Trophoblast cell (in vitro differentiated cells and primary cell): ENCODE data around the gene ZNF132.

Experiments used
- DNase-seq, 2 donors: peaks; one replicate each; pipeline ENCODE4 v3.0.0-alpha.2; 2016
- H2AFZ ChIP-seq: 2 replicates; pipeline ENCODE4 v1.6.1; 2013; ENCODE audit warnings: low read length, moderate library complexity, mild to moderate bottlenecking; ENCODE audit not compliant: insufficient read depth, poor library complexity
- H2AK5ac ChIP-seq: 2 replicates; pipeline ENCODE4 v1.6.1; 2013; ENCODE audit warnings: mild to moderate bottlenecking, low read length
- H2BK120ac ChIP-seq: 2 replicates; pipeline ENCODE4 v1.6.1; 2013; ENCODE audit warnings: low read length, mild to moderate bottlenecking, moderate library complexity; ENCODE audit not compliant: insufficient read depth, poor library complexity
- H2BK12ac ChIP-seq: 2 replicates; pipeline ENCODE4 v1.6.1; 2013; ENCODE audit warnings: mild to moderate bottlenecking, low read length, moderate library complexity
- H2BK5ac ChIP-seq: 2 replicates; pipeline ENCODE4 v1.6.1; 2013; ENCODE audit warnings: low read length, low read depth, moderate library complexity, mild to moderate bottlenecking; ENCODE audit not compliant: poor library complexity
- H3K14ac ChIP-seq: 2 replicates; pipeline ENCODE4 v1.6.1; 2013; ENCODE audit warnings: mild to moderate bottlenecking, low read length
- H3K18ac ChIP-seq: 2 replicates; pipeline ENCODE4 v1.6.1; 2013; ENCODE audit warnings: mild to moderate bottlenecking, low read length
- H3K23ac ChIP-seq: 2 replicates; pipeline ENCODE4 v1.6.1; 2013; ENCODE audit warnings: low read length
- H3K27ac ChIP-seq: 2 replicates; pipeline ENCODE4 v1.5.1; 2013; ENCODE audit warnings: low read depth, mild to moderate bottlenecking, inconsistent platforms, low read length, moderate library complexity
- H3K27me3 ChIP-seq: 2 replicates; pipeline ENCODE4 v1.6.1; 2013; ENCODE audit warnings: inconsistent platforms, mild to moderate bottlenecking, low read length, moderate library complexity; ENCODE audit not compliant: insufficient read depth
- H3K36me3 ChIP-seq, 2 experiments: 1 replicate in 1 of 2; 2 replicates in 1 of 2; pipeline ENCODE4 v1.6.1; 2013; ENCODE audit warnings: low read length in 2 of 2, mild to moderate bottlenecking in 2 of 2, moderate library complexity in 1 of 2; ENCODE audit not compliant: insufficient read depth in 2 of 2, control insufficient read depth in 1 of 2
- H3K4ac ChIP-seq: 2 replicates; pipeline ENCODE4 v1.6.1; 2013; ENCODE audit warnings: low read depth, mild to moderate bottlenecking, low read length, moderate library complexity
- H3K4me1 ChIP-seq, 2 experiments: 1 replicate in 1 of 2; 2 replicates in 1 of 2; pipeline ENCODE4 v1.6.1; 2013; ENCODE audit warnings: low read length in 2 of 2, mild to moderate bottlenecking in 2 of 2, moderate library complexity in 1 of 2; ENCODE audit not compliant: insufficient read depth in 2 of 2, control insufficient read depth in 1 of 2
- H3K4me2 ChIP-seq: 2 replicates; pipeline ENCODE4 v1.6.1; 2013; ENCODE audit warnings: inconsistent platforms, mild to moderate bottlenecking, low read length, moderate library complexity
- H3K4me3 ChIP-seq: 2 replicates; pipeline ENCODE4 v1.5.1; 2013; ENCODE audit warnings: mild to moderate bottlenecking, low read depth, low read length, inconsistent platforms
- H3K79me1 ChIP-seq: one replicate; pipeline ENCODE4 v1.6.1; 2013; ENCODE audit warnings: low read length
- H3K79me2 ChIP-seq: 2 replicates; pipeline ENCODE4 v1.6.1; 2013; ENCODE audit warnings: low read length, mild to moderate bottlenecking; ENCODE audit not compliant: control insufficient read depth, insufficient read depth, poor library complexity
- H3K9ac ChIP-seq: 2 replicates; pipeline ENCODE4 v1.6.1; 2013; ENCODE audit warnings: mild to moderate bottlenecking, low read length
- H3K9me3 ChIP-seq: 2 replicates; pipeline ENCODE4 v1.6.1; 2013; ENCODE audit warnings: low read depth, mild to moderate bottlenecking, control low read depth, inconsistent platforms, low read length; ENCODE audit not compliant: insufficient read depth
- H4K12ac ChIP-seq: 2 replicates; pipeline ENCODE4 v1.6.1; 2013; ENCODE audit warnings: low read depth, mild to moderate bottlenecking, low read length, moderate library complexity
- H4K8ac ChIP-seq: 2 replicates; pipeline ENCODE4 v1.6.1; 2013; ENCODE audit warnings: low read depth, mild to moderate bottlenecking, low read length, moderate library complexity
- H4K91ac ChIP-seq: one replicate; pipeline ENCODE4 v1.6.1; 2013; ENCODE audit warnings: low read depth, mild to moderate bottlenecking, low read length, moderate library complexity
- WGBS: extraction: QIAGEN DNeasy Blood & Tissue Kit; methylation state at CpG from one replicate; pipeline ENCODE4 v1.1.7; 2013; ENCODE audit warnings: missing lambda C conversion rate; ENCODE audit not compliant: insufficient read length, insufficient coverage; ENCODE audit errors: extremely low coverage; 5-methylcytosine and 5-hydroxymethylcytosine counted together

Gene ZNF132

GRCh38 chr19:58480831-58481230, 40.9 kb upstream of the ZNF132 start:
- H3K79me2 ChIP-seq: peaks cover 3% of the 10 kb centered on the region
- H3K36me3 ChIP-seq: peaks cover 13 to 15% of the 10 kb centered on the region in 2 experiments
- H3K4me2 ChIP-seq: no peak overlapping the region
- H3K14ac ChIP-seq: no peak overlapping the region
- no peak overlapping the region for H3K18ac ChIP-seq
- whole genome bisulfite sequencing: no CpG with 5 or more reads among the region's 2 CpGs
- no peaks in the 10 kb centered on the region for H3K9me3 ChIP-seq
- no peaks in the 10 kb centered on the region for H3K27me3 ChIP-seq
- peaks cover 5 to 7% of the 10 kb centered on the region in 2 experiments for H3K4me1 ChIP-seq
- H2AK5ac ChIP-seq: no peak overlapping the region
- H4K12ac ChIP-seq: no peak overlapping the region
- H3K4ac ChIP-seq: no peak overlapping the region
- no peak overlapping the region for H4K8ac ChIP-seq
- no peak overlapping the region for H3K4me3 ChIP-seq
- no peak overlapping the region for H3K9ac ChIP-seq
- H3K27ac ChIP-seq: no peak overlapping the region
- no peak overlapping the region for H2BK5ac ChIP-seq
- no peak for DNase-seq
- no peak overlapping the region for H2BK120ac ChIP-seq
- no peak overlapping the region for H2AFZ ChIP-seq
- no peak overlapping the region for H4K91ac ChIP-seq
- peaks cover 7% of the 10 kb centered on the region for H3K79me1 ChIP-seq
- H3K23ac ChIP-seq: no peak overlapping the region
- H2BK12ac ChIP-seq: no peak overlapping the region

GRCh38 chr19:58480481-58480830, 40.5 kb upstream of the ZNF132 start:
- Histone ChIP-seq H3K27ac (no peak overlapping the region), H3K18ac (no peak overlapping the region), H4K91ac (no peak overlapping the region), H2BK12ac (no peak overlapping the region), H2AK5ac (no peak overlapping the region), H3K4me1 (peaks cover 5 to 7% of the 10 kb centered on the region in 2 experiments), H3K36me3 (peaks cover 13 to 15% of the 10 kb centered on the region in 2 experiments), H4K12ac (no peak overlapping the region), H2BK5ac (no peak overlapping the region), H2BK120ac (no peak overlapping the region), H3K27me3 (no peaks in the 10 kb centered on the region), H2AFZ (no peak overlapping the region), H3K4me2 (no peak overlapping the region), H3K4me3 (no peak overlapping the region), H4K8ac (no peak overlapping the region), H3K9me3 (no peaks in the 10 kb centered on the region), H3K23ac (no peak overlapping the region), H3K14ac (no peak overlapping the region), H3K79me1 (peaks cover 9% of the 10 kb centered on the region), H3K79me2 (peaks cover 3% of the 10 kb centered on the region), H3K9ac (no peak overlapping the region), H3K4ac (no peak overlapping the region)
- no peak for DNase-seq
- no CpG with 5 or more reads among the region's 20 CpGs for WGBS

DNA sequence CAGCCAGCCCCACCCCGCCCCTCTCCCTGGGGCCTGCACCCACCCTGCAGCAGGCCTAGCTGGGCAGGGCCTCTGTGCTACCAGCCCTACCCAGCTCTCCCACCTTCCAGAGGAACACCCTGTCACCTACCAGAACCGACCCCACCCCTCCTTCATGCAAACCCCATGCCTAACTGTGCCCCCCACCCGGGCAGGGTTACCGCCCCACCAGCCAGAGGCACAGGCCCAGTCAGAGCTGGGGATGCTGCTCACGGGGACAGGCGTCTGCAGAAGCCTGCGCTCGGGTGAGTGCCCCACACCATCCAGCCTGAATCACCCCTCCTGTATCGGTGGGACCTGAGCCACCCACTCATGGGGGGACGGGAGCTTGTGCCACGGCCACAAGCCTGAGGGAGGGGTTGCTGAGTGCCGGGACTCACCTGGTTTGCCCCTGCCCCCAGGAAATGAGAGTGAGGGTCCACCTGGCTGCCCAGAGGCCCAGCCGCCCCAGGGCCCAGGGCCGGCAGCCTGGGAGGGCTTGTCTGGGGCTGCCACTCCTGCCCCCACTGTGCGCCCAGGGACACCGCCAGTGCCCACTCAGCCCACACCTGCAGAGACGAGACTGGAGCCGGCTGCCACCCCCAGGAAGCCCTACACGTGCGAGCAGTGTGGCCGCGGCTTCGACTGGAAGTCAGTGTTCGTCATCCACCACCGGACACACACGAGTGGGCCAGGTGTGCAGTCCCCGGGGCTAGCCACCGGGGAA, 40.0 kb upstream of the ZNF132 start:
- Histone ChIP-seq H3K4me2 (no peak overlapping the region), H3K4me3 (no peak overlapping the region)

GRCh38 chr19:58479303-58479702, 39.4 kb upstream of the ZNF132 start:
- no peak overlapping the region for H4K8ac ChIP-seq
- no peak overlapping the region for H3K14ac ChIP-seq
- no peak overlapping the region for H2AFZ ChIP-seq
- no peak overlapping the region for H2BK120ac ChIP-seq
- no peak overlapping the region for H3K9ac ChIP-seq
- no peak overlapping the region for H2AK5ac ChIP-seq
- peaks cover 13 to 15% of the 10 kb centered on the region in 2 experiments for H3K36me3 ChIP-seq
- peaks cover 11% of the 10 kb centered on the region for H3K79me1 ChIP-seq
- H3K27me3 ChIP-seq: no peaks in the 10 kb centered on the region
- H4K91ac ChIP-seq: no peak overlapping the region
- no peak overlapping the region for H4K12ac ChIP-seq
- no peak overlapping the region for H3K27ac ChIP-seq
- H3K9me3 ChIP-seq: no peaks in the 10 kb centered on the region
- no peak overlapping the region for H3K4me2 ChIP-seq
- H3K4ac ChIP-seq: no peak overlapping the region
- DNase-seq: no peak
- no peak overlapping the region for H2BK12ac ChIP-seq
- no peak overlapping the region for H3K4me3 ChIP-seq
- H3K4me1 ChIP-seq: peaks cover 7 to 13% of the 10 kb centered on the region in 2 experiments
- no peak overlapping the region for H2BK5ac ChIP-seq
- WGBS: no CpG with 5 or more reads among the region's 7 CpGs
- H3K18ac ChIP-seq: no peak overlapping the region
- peaks cover 3% of the 10 kb centered on the region for H3K79me2 ChIP-seq
- no peak overlapping the region for H3K23ac ChIP-seq

More for the DNA sequence above, 40.0 kb upstream of the ZNF132 start:
- no peaks in the 10 kb centered on the region for H3K9me3 ChIP-seq
- no peak overlapping the region for H2BK120ac ChIP-seq
- H2BK5ac ChIP-seq: no peak overlapping the region
- H3K79me2 ChIP-seq: peaks cover 3% of the 10 kb centered on the region
- peaks cover 11% of the 10 kb centered on the region for H3K79me1 ChIP-seq
- H4K12ac ChIP-seq: no peak overlapping the region
- no peak overlapping the region for H3K9ac ChIP-seq
- no CpG with 5 or more reads among the region's 28 CpGs for WGBS
- DNase-seq: no peak
- H3K27ac ChIP-seq: no peak overlapping the region
- H3K4me1 ChIP-seq: peaks cover 7 to 12% of the 10 kb centered on the region in 2 experiments
- H3K36me3 ChIP-seq: peaks cover 13 to 15% of the 10 kb centered on the region in 2 experiments
- no peak overlapping the region for H2AFZ ChIP-seq
- H2AK5ac ChIP-seq: no peak overlapping the region
- H3K4ac ChIP-seq: no peak overlapping the region
- no peak overlapping the region for H4K8ac ChIP-seq
- no peak overlapping the region for H3K18ac ChIP-seq
- no peak overlapping the region for H3K23ac ChIP-seq
- no peak overlapping the region for H4K91ac ChIP-seq
- no peak overlapping the region for H2BK12ac ChIP-seq
- no peaks in the 10 kb centered on the region for H3K27me3 ChIP-seq
- H3K14ac ChIP-seq: no peak overlapping the region
